Keratinocyte (primary cell): Measurements from ENCODE around the gene RAB6A. TPM values are rescaled to one million over a fixed set of nuclear protein-coding genes. Genes with fewer than 3 reads are reported as not detected.

Experiments used
- DNase-seq: peaks from one replicate; pipeline ENCODE4 v3.0.0-alpha.2; 2011; ENCODE audit warnings: low read depth, missing footprints, low spot score
- FAIRE-seq: peaks from 2 replicates; lab custom pipeline; 2011; peaks lifted over from hg19 to GRCh38; lab: Jason Lieb, UNC
- H2AFZ ChIP-seq: 2 replicates; pipeline ENCODE4 v1.6.0; 2012; ENCODE audit warnings: low read length, control low read depth, inconsistent platforms; ENCODE audit not compliant: control insufficient read depth
- H3K27ac ChIP-seq: 2 replicates; pipeline ENCODE4 v1.5.1; 2011; ENCODE audit warnings: low read length; ENCODE audit not compliant: control insufficient read depth, insufficient read depth
- H3K27me3 ChIP-seq: 3 replicates; pipeline ENCODE4 v1.6.0; 2011; ENCODE audit warnings: low read length; ENCODE audit not compliant: control insufficient read depth, insufficient read depth; ENCODE audit errors: extremely low read depth
- H3K36me3 ChIP-seq, 2 experiments: 2 replicates in 1 of 2; 3 replicates in 1 of 2; pipeline ENCODE4 v1.5.1; 2011; ENCODE audit warnings: low read length in 2 of 2, mild to moderate bottlenecking in 1 of 2; ENCODE audit not compliant: control insufficient read depth in 2 of 2, insufficient read depth in 2 of 2; ENCODE audit errors: extremely low read depth in 1 of 2
- H3K4me1 ChIP-seq: 3 replicates; pipeline ENCODE4 v1.5.1; 2011; ENCODE audit warnings: low read length; ENCODE audit not compliant: control insufficient read depth, insufficient read depth; ENCODE audit errors: extremely low read depth
- H3K4me2 ChIP-seq: 3 replicates; pipeline ENCODE4 v1.6.0; 2011; ENCODE audit warnings: low read depth, low read length; ENCODE audit not compliant: control insufficient read depth, insufficient read depth; ENCODE audit errors: extremely low read depth
- H3K4me3 ChIP-seq, 3 experiments: fragments of 200-600 bp in 1 of 3; sonication (generic) in 1 of 3; 2 replicates in 2 of 3; 3 replicates in 1 of 3; pipeline ENCODE4 v1.5.1; 2011 to 2016; ENCODE audit warnings: low read length in 3 of 3, mild to moderate bottlenecking in 3 of 3, control low read depth in 2 of 3, inconsistent platforms in 1 of 3, low read depth in 1 of 3, mixed read lengths in 1 of 3, mixed run types in 1 of 3, moderate library complexity in 1 of 3; ENCODE audit not compliant: control insufficient read depth in 2 of 3, insufficient read depth in 2 of 3; ENCODE audit errors: extremely low read depth in 1 of 3
- H3K79me2 ChIP-seq: 2 replicates; pipeline ENCODE4 v1.6.0; 2012; ENCODE audit warnings: low read length; ENCODE audit not compliant: control insufficient read depth, insufficient read depth
- H3K9ac ChIP-seq: 3 replicates; pipeline ENCODE4 v1.6.0; 2011; ENCODE audit warnings: low read length; ENCODE audit not compliant: control insufficient read depth, insufficient read depth; ENCODE audit errors: extremely low read depth
- H3K9me1 ChIP-seq: 3 replicates; pipeline ENCODE4 v1.6.0; 2011; ENCODE audit warnings: low read length; ENCODE audit not compliant: control insufficient read depth, insufficient read depth; ENCODE audit errors: extremely low read depth
- H3K9me3 ChIP-seq: 2 replicates; pipeline ENCODE4 v1.5.1; 2012; ENCODE audit warnings: low read depth, low read length; ENCODE audit not compliant: control insufficient read depth
- H4K20me1 ChIP-seq: 3 replicates; pipeline ENCODE4 v1.6.0; 2011; ENCODE audit warnings: low read length; ENCODE audit not compliant: control insufficient read depth, insufficient read depth; ENCODE audit errors: extremely low read depth
- EZH2 ChIP-seq: IDR thresholded peaks from one replicate; pipeline ENCODE4 v1.6.1; 2012; ENCODE audit warnings: inconsistent platforms, mild to moderate bottlenecking, low read length, moderate library complexity
- dilution Hi-C: fragments of 300-500 bp; cut with MboI; formaldehyde crosslinking; loops from one replicate; pipeline ENCODE4 v1.7.0; 2020; ENCODE audit warnings: low sequenced_read_pairs; ENCODE audit not compliant: extremely low pct_ligation_motif_present
- polyA minus RNA-seq, 3 experiments: library from RNA; depleted of rRNA, polyadenylated mRNA; stranded (reverse); fragments of >200 nt; gene quantifications; 1 replicate in 1 of 3; 2 replicates in 1 of 3; 3 replicates in 1 of 3; pipeline ENCODE4 v1.2.3, GENCODE V29; 2011
- polyA plus RNA-seq, 5 experiments: library from polyadenylated mRNA; depleted of rRNA in 3 of 5; stranded (reverse) in 3 of 5; stranded (forward) in 1 of 5; unstranded in 1 of 5; fragments of >200 nt; gene quantifications; 1 replicate in 1 of 5; 2 replicates in 3 of 5; 3 replicates in 1 of 5; pipeline versions ENCODE4 v1.2.1 to v1.2.3, GENCODE V29; 2011 to 2012; ENCODE audit warnings: missing spikeins in 2 of 5, low read depth in 1 of 5, low replicate concordance in 1 of 5
- TF ChIP-seq, protein P1 (sequence below), 3 experiments: IDR thresholded peaks in 1 of 3; conservative IDR thresholded peaks in 1 of 3; optimal IDR thresholded peaks in 1 of 3; 2 replicates in 2 of 3; 3 replicates in 1 of 3; pipeline versions ENCODE3 to v1.5.1; 2011; ENCODE audit warnings: low read length in 3 of 3, mild to moderate bottlenecking in 3 of 3, moderate library complexity in 2 of 3, control low read depth in 1 of 3, inconsistent platforms in 1 of 3; ENCODE audit not compliant: insufficient read depth in 2 of 3; ENCODE audit errors: extremely low read depth in 1 of 3

Gene RAB6A
- polyA plus RNA-seq = 99.9 to 143 TPM (median 142 TPM) in 3 replicates
- polyA plus RNA-seq (2011; ENCODE audit: low read depth) = 273 TPM
- 96.5 and 188 TPM in 2 replicates for polyA plus RNA-seq (2011; cell fraction: cytosol; rRNA removed)
- polyA plus RNA-seq (2011; cell fraction: nucleus; rRNA removed) = 77.1 and 97.8 TPM in 2 replicates
- 84.5 and 124 TPM in 2 replicates for polyA plus RNA-seq (2012; ENCODE audit: low replicate concordance)
- polyA minus RNA-seq = 34.8 to 224 TPM (median 102 TPM) in 3 replicates
- 164 TPM for polyA minus RNA-seq (2011; cell fraction: cytosol; rRNA and poly(A)+ RNA removed)
- 50.1 and 104 TPM in 2 replicates for polyA minus RNA-seq (2011; cell fraction: nucleus; rRNA and poly(A)+ RNA removed)

- peak within 1 kb of the TSS; percentile 95 for H3K4me2 ChIP-seq
- no peaks in the 10 kb centered on the region for H4K20me1 ChIP-seq
- H3K79me2 ChIP-seq = peaks cover 49% of the 10 kb centered on the region
- no peaks in the 10 kb centered on the region for H3K9me1 ChIP-seq
- peak within 1 kb of the TSS; percentile 79 for H3K9ac ChIP-seq
- dilution Hi-C loops = no loop called here
- FAIRE-seq (peak; percentile 69), DNase-seq (peak; percentile 89)
- peak within 1 kb of the TSS; percentile 84 for H3K27ac ChIP-seq
- no peaks in the 10 kb centered on the region for H3K9me3 ChIP-seq
- peak within 1 kb of the TSS; percentile 88 to 98 (median 92) for H3K4me3 ChIP-seq
- TF ChIP-seq EZH2 = no peak
- TF ChIP-seq, protein P1, sequence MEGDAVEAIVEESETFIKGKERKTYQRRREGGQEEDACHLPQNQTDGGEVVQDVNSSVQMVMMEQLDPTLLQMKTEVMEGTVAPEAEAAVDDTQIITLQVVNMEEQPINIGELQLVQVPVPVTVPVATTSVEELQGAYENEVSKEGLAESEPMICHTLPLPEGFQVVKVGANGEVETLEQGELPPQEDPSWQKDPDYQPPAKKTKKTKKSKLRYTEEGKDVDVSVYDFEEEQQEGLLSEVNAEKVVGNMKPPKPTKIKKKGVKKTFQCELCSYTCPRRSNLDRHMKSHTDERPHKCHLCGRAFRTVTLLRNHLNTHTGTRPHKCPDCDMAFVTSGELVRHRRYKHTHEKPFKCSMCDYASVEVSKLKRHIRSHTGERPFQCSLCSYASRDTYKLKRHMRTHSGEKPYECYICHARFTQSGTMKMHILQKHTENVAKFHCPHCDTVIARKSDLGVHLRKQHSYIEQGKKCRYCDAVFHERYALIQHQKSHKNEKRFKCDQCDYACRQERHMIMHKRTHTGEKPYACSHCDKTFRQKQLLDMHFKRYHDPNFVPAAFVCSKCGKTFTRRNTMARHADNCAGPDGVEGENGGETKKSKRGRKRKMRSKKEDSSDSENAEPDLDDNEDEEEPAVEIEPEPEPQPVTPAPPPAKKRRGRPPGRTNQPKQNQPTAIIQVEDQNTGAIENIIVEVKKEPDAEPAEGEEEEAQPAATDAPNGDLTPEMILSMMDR (optimal IDR thresholded peaks at IDR 0.05 in 1 of 3, IDR thresholded peaks at IDR 0.05 in 1 of 3, conservative IDR thresholded peaks at IDR 0.05 in 1 of 3; ENCODE audit: extremely low read depth in 1 of 3, insufficient read depth in 2 of 3, low read length in 3 of 3) = peak in 2 of 3 experiments; percentile 27 to 40
- H3K27me3 ChIP-seq = no peaks in the 10 kb centered on the region
- peaks cover 19% of the 10 kb centered on the region for H3K4me1 ChIP-seq
- H2AFZ ChIP-seq = peak within 1 kb of the TSS; percentile 86
- no peaks in the 10 kb centered on the region for H3K36me3 ChIP-seq
These were observed at the start of gene RAB6A for GRCh38 chr11:73760679-73761402. TSS of gene RAB6A (minus strand) at chr11:73761074. CDS start at chr11:73760635, 439 bp downstream.

GRCh38 chr11:73810637-73811036 lies 49.8 kb upstream of the RAB6A start:
- DNase-seq (no peak), FAIRE-seq (no peak)
- no peaks in the 10 kb centered on the region for H4K20me1 ChIP-seq
- H3K79me2 ChIP-seq = no peaks in the 10 kb centered on the region
- no peak overlapping the region for H3K9ac ChIP-seq
- H3K36me3 ChIP-seq = no peaks in the 10 kb centered on the region
- dilution Hi-C loops = no loop called here
- H3K27ac ChIP-seq = no peak overlapping the region
- H3K4me3 ChIP-seq = no peak overlapping the region
- H3K9me3 ChIP-seq = no peaks in the 10 kb centered on the region
- H2AFZ ChIP-seq = no peak overlapping the region
- H3K4me2 ChIP-seq = no peak overlapping the region
- TF ChIP-seq EZH2 = no peak
- TF ChIP-seq, protein P1 (optimal IDR thresholded peaks at IDR 0.05 in 1 of 3, IDR thresholded peaks at IDR 0.05 in 1 of 3, conservative IDR thresholded peaks at IDR 0.05 in 1 of 3; ENCODE audit: extremely low read depth in 1 of 3, insufficient read depth in 2 of 3, low read length in 3 of 3) = no peak
- H3K9me1 ChIP-seq = no peaks in the 10 kb centered on the region
- no peaks in the 10 kb centered on the region for H3K4me1 ChIP-seq
- H3K27me3 ChIP-seq = no peaks in the 10 kb centered on the region
